H7 (cell line): ENCODE results near the gene USP35. TPM values are rescaled to one million over a fixed set of nuclear protein-coding genes. Genes with fewer than 3 reads are reported as not detected.

Source experiments
- DNase-seq: peaks from one replicate; pipeline ENCODE4 v3.0.0; 2012
- H3K27me3 ChIP-seq: 2 replicates; pipeline ENCODE4 v1.6.0; 2011; ENCODE audit warnings: mild to moderate bottlenecking, low read length; ENCODE audit not compliant: control insufficient read depth, insufficient read depth
- H3K36me3 ChIP-seq: replicated peaks from 2 replicates; pipeline ENCODE4 v1.5.1; 2011; ENCODE audit warnings: low read length; ENCODE audit not compliant: control insufficient read depth, insufficient read depth
- H3K4me3 ChIP-seq: 2 replicates; pipeline ENCODE4 v1.5.1; 2011; ENCODE audit warnings: low read depth, mild to moderate bottlenecking, control low read depth, low read length, moderate library complexity; ENCODE audit not compliant: insufficient read depth
- total RNA-seq: library from RNA; depleted of rRNA; stranded (reverse); fragments of >200 nt; shearing (Covaris generic); gene quantifications from 2 replicates; pipeline ENCODE4 v1.2.3, GENCODE V29; 2014; rRNA removed

The USP35 gene
- 5.1 and 7.5 TPM in 2 replicates for total RNA-seq

GRCh38 chr11:78188286-78189173 is at the start of gene USP35, which contains the start of gene KCTD21:
Gene USP35 (plus strand): TSS chr11:78188919. CDS start chr11:78196246, 7,327 bp downstream.
Gene KCTD21 (minus strand): TSS chr11:78188626. CDS start chr11:78174554, 14,072 bp downstream.
- peaks cover 6% of the 10 kb centered on the region; the same call in 1 of the 2 replicates for H3K27me3 ChIP-seq
- H3K4me3 ChIP-seq = peak within 1 kb of the TSS; percentile 66
- DNase-seq = peak; percentile 99
- no peaks in the 10 kb centered on the region for H3K36me3 ChIP-seq

- Histone ChIP-seq H3K4me3 (peak within 1 kb of the TSS; percentile 67), H3K36me3 (peaks cover 5% of the 10 kb centered on the region), H3K27me3 (no peaks in the 10 kb centered on the region)
- DNase-seq = peak; percentile 98
These were observed 49.0 kb upstream of the USP35 start, which contains the start of gene ALG8 for GRCh38 chr11:78139422-78140391. Gene ALG8 (minus strand): TSS chr11:78139626. CDS start chr11:78139588, 38 bp downstream.

GRCh38 chr11:78140392-78141077 is 48.2 kb upstream of the USP35 start:
- Histone ChIP-seq H3K4me3 (peak overlapping the region; percentile 67; the same call in 1 of the 2 replicates), H3K27me3 (no peaks in the 10 kb centered on the region), H3K36me3 (peaks cover 4% of the 10 kb centered on the region)
- no peak for DNase-seq

- Histone ChIP-seq H3K27me3 (no peaks in the 10 kb centered on the region), H3K4me3 (no peak overlapping the region), H3K36me3 (0 out of 2 replicates have a peak, but pooled peaks cover 1% of the 10 kb centered on the region)
- DNase-seq = no peak
These were observed 43.2 kb upstream of the USP35 start for GRCh38 chr11:78145511-78146025.

GRCh38 chr11:78147807-78148206 is 40.9 kb upstream of the USP35 start:
- no peaks in the 10 kb centered on the region for H3K27me3 ChIP-seq
- H3K36me3 ChIP-seq = no peaks in the 10 kb centered on the region
- H3K4me3 ChIP-seq = no peak overlapping the region
- DNase-seq = no peak

GRCh38 chr11:78149646-78150045 is 39.1 kb upstream of the USP35 start:
- H3K27me3 ChIP-seq = no peaks in the 10 kb centered on the region

GRCh38 chr11:78150346-78150745 is 38.4 kb upstream of the USP35 start:
- H3K4me3 ChIP-seq = no peak overlapping the region
- H3K27me3 ChIP-seq = no peaks in the 10 kb centered on the region
- no peaks in the 10 kb centered on the region for H3K36me3 ChIP-seq
- DNase-seq = no peak

More at GRCh38 chr11:78149646-78150045, 39.1 kb upstream of the USP35 start:
- Histone ChIP-seq H3K36me3 (no peaks in the 10 kb centered on the region), H3K4me3 (no peak overlapping the region)
- no peak for DNase-seq

GRCh38 chr11:78150754-78151153 is 38.0 kb upstream of the USP35 start:
- no peak for DNase-seq
- Histone ChIP-seq H3K27me3 (no peaks in the 10 kb centered on the region), H3K36me3 (no peaks in the 10 kb centered on the region), H3K4me3 (no peak overlapping the region)

- Histone ChIP-seq H3K27me3 (no peaks in the 10 kb centered on the region), H3K36me3 (no peaks in the 10 kb centered on the region)
- DNase-seq = no peak
These were observed 36.9 kb upstream of the USP35 start for GRCh38 chr11:78151804-78152203.

GRCh38 chr11:78156127-78156844 is 32.4 kb upstream of the USP35 start:
- no peaks in the 10 kb centered on the region for H3K27me3 ChIP-seq
- no peaks in the 10 kb centered on the region for H3K36me3 ChIP-seq
- DNase-seq = no peak
- H3K4me3 ChIP-seq = no peak overlapping the region

More at GRCh38 chr11:78151804-78152203, 36.9 kb upstream of the USP35 start:
- no peak overlapping the region for H3K4me3 ChIP-seq

GRCh38 chr11:78158987-78159652 is 29.6 kb upstream of the USP35 start:
- Histone ChIP-seq H3K36me3 (no peaks in the 10 kb centered on the region), H3K4me3 (no peak overlapping the region), H3K27me3 (no peaks in the 10 kb centered on the region)
- no peak for DNase-seq

GRCh38 chr11:78160557-78160956 is 28.2 kb upstream of the USP35 start:
- no peaks in the 10 kb centered on the region for H3K27me3 ChIP-seq
- no peak overlapping the region for H3K4me3 ChIP-seq
- H3K36me3 ChIP-seq = no peaks in the 10 kb centered on the region
- DNase-seq = no peak

- no peak for DNase-seq
- H3K36me3 ChIP-seq = no peaks in the 10 kb centered on the region
- no peak overlapping the region for H3K4me3 ChIP-seq
- H3K27me3 ChIP-seq = no peaks in the 10 kb centered on the region
These were observed 27.4 kb upstream of the USP35 start for GRCh38 chr11:78161346-78161745.
